Germinal center (tissue), 1 donor: ENCODE measurements around the gene SRP68.
"Not testable (repeated sequence)": the region's sequence is repeated elsewhere in the genome, so short reads cannot be mapped to it uniquely, and the experiment has no call there.

Experiments used
- DNase-seq: peaks from one replicate; pipeline ENCODE4 v3.0.0; 2012; ENCODE audit warnings: mixed read lengths, low spot score

Gene SRP68

DNA sequence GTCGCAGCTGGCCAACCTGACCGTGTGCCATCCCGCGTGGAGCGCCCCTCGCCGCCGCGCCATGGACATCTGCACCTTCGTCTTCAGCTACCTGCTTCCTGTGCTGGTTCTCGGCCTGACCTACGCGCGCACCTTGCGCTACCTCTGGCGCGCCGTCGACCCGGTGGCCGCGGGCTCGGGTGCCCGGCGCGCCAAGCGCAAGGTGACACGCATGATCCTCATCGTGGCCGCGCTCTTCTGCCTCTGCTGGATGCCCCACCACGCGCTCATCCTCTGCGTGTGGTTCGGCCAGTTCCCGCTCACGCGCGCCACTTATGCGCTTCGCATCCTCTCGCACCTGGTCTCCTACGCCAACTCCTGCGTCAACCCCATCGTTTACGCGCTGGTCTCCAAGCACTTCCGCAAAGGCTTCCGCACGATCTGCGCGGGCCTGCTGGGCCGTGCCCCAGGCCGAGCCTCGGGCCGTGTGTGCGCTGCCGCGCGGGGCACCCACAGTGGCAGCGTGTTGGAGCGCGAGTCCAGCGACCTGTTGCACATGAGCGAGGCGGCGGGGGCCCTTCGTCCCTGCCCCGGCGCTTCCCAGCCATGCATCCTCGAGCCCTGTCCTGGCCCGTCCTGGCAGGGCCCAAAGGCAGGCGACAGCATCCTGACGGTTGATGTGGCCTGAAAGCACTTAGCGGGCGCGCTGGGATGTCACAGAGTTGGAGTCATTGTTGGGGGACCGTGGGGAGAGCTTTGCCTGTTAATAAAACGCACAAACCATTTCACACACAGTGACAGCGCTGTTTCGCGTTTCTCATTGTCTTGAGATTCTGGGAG, 4.7 kb upstream of the SRP68 start:
- peak; percentile 59 for DNase-seq

DNA sequence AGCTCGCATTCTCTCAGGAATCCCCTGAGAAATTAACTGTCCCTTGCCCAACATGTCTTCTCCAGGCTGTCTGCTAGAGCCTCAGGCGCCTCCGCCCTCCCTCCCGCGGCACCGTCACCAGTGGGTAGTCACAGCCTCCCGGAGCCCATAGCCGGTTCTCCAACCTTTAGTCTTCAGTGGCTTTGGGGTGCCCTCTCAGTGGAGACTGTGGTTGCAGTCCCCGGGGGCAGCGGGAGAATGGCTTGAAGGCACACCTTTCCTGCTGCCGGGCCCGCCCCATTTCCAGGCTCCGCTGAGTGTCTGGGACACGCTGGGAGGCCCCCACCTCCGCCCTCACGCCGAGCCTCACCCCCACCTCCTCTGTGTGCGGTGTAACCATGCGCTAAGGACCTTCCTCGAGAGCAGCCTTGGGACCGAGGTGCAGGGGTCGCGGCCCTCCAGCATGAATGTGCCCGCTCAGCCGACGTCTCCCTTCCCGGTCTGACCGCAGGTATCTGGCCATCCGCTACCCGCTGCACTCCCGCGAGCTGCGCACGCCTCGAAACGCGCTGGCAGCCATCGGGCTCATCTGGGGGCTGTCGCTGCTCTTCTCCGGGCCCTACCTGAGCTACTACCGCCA, 3.9 kb upstream of the SRP68 start:
- DNase-seq: no peak

DNA sequence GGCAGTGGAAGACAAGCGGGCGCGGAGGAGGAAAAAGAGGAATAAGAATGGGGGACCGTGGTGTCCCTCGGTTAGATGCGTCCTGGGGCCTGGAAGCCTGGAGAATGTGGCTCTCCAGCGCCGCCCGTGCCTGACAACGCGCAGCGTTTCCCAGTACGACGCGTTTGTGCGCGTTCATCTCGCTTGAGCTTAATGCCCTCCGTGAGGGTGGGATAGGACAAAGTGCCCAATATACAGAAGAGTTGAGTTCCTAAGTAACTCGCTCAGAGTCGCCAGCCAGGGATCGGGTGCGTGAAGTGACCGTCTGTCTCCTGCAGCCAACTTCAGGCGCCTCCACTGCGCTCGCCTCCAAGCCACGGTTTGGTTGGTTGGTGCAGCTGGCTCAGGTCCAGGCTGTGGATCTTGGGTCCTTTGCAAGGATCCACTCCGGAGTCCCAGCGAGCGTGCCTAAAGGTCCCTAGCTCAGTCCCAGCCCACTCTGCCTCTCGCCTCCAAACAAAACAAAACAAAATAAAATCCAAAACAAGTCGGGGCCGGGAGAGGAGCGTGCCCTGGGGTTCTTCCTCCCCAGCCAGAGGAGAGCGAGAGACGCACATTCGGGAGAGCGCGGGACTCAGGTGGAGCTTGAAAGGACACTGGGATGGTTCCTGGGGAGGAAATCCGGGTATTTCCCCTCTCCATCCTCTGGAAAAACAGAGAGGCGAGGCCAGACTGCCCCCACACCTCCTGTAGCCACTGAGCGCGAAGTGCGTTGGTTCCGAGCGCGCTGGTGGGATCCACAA, 3.2 kb upstream of the SRP68 start:
- DNase-seq: no peak

DNA sequence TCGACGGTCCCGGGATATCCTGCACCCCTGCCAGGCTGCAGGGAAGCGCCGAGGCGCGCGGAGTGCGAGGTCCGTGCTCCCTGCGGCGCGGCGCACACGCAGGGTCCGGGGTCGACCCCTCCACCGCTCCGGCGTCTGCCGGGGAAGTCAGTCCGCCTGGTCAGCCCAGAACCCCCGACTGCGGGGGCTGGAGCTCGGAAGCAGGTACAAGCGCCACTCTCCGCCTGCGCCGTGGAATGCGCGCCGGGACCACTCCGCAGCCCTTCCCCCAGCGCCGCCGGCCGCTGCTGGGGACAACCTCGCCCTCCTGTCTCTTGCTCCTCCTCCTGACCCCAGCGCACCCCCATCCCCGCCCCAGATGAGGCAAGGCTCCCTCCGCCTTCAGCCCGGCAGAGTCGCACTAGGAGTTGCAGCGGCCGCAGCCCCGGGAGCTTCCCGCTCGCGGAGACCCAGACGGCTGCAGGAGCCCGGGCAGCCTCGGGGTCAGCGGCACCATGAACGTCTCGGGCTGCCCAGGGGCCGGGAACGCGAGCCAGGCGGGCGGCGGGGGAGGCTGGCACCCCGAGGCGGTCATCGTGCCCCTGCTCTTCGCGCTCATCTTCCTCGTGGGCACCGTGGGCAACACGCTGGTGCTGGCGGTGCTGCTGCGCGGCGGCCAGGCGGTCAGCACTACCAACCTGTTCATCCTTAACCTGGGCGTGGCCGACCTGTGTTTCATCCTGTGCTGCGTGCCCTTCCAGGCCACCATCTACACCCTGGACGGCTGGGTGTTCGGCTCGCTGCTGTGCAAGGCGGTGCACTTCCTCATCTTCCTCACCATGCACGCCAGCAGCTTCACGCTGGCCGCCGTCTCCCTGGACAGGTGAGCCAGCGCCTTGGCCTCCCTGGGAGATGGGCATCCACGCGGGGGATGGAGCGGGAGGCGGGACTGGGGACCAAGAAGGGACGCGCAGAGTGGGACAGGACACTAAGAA, 2.4 kb upstream of the SRP68 start, which contains the start of gene GALR2:
GALR2 (plus strand) TSS at position 392 of the 974 bp plus-strand sequence; CDS start at position 495, 103 bp downstream.
- no peak for DNase-seq

DNA sequence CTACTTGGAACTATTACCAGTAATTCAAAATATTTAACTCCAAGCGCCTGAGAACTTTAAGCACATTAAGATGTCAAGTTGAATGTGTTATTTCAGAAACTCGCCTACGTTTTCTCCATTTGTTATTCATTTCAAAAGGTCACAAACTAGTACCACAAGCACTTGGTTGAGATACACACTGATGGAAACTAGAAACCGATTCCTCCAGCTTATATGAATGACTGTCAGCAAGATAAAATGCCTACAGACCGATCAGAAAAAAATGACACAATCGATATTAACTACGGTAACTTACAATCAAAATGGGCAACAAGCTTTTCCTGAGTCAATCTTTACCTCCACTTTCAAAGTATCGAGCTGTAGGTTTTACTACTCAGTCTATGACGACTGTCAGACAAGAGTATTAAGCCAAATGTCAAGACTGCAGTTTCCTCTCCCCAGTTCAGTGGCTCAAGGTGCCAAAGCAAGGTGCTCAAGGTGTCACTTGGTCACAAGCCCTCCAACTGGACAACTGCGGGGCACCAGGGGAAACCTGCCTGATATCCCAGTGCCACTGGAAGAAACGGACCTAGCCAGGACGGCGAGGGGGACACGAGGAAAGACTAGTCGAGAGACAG, 678 bp downstream of the SRP68 start:
- no peak for DNase-seq

DNA sequence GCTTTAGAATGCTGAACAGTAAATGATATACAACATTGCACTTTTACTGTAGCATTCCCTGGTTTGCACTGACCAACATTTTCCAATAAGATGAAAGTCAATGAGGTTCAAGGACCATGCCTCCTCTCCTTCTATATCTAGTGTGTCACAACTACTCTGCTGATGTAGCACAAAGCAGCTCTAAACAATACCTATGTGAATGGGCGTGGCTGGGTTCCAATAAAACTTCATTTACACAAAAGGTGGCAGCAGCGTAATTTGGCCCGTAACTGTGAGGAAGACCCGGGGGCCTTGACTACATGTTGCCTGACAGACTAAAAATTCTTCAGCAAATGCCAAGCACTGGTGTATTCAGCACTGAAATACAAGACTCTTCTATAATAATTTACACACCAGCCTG, 6.5 kb downstream of the SRP68 start:
- no peak for DNase-seq

DNA sequence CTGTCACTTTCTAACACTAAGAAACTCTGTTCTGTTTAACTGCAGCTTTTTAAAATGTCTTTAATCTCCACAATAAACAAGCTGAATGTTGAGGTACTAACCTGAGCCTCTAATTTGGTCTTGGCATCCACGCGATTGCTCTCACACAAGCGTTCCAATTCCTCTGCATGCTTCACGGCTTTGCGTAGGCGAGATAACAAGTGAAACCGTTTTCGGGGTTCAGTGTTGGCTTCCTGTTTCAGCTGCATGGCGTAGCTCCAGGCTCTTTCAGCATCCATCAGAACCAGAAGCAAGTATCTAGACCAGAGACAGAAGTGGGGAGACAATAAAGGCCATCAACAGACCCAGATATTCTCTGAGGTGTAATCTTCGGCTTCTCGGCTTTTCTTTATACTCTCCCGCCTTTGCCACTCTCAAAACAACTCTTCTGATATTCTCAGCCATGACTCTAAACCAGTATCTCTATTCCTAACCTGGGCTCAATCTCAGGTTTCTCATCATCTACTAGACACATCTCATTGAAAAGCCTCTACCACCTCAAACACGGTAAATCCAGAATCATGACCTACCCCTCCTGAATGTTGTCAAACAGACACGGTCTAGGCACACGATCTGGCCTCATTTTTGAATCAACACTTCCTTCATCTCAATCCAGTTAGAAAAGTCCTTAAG, 8.3 kb downstream of the SRP68 start:
- DNase-seq: peak; percentile 38

DNA sequence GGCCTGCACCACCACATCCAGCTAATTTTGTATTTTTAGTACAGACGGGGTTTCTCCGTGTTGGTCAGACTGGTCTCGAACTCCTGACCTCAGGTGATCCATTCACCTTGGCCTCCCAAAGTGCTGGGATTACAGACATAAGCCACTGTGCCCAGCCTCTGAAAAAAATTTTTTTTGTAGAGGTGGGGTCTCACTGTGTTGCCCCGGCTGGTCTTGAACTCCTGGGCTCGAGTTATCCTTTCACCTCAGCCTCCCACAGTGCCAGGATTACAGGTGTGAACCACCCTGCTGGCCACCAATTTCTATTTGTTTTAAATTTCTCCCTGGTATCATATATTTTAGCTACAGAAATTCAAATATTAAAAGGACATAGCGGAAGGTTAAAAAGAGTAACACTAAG, 14.1 kb downstream of the SRP68 start:
- not testable (repeated sequence) for DNase-seq

DNA sequence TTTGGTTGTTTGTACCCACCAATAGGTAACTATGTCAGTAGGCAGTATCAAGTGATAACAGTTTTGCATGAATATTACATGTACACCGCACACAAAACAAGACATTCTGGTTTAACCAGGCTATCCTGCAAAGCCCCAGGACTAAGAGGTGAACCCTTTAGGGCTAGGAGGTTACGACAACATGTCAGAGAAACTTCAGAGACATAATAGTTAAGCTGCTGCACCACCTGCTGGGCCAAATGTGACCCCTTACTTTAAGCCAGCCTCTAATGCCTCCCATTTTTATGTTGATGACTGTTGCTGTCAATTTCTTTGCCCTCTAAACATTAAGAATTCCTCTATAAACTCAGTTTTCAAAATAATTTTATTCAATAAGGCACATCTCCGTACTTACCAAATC, 15.4 kb downstream of the SRP68 start:
- no peak for DNase-seq

DNA sequence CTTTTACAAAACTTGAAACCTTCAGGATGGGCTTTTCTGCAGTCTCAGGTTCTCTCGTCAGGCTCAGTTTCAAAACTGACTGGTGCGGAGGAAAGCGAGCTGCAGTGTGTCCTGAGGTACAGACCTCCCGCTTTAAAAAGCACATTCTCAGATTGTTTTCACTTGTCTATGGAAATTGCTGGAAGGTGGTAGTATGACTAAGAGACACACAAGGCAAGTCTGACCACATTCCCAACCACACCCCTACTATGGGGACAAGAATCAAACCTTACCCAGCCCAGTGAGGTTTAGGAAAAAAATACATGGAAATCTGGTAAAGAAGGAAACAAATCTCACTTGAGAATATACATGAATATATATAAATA, 18.2 kb downstream of the SRP68 start:
- no peak for DNase-seq

DNA sequence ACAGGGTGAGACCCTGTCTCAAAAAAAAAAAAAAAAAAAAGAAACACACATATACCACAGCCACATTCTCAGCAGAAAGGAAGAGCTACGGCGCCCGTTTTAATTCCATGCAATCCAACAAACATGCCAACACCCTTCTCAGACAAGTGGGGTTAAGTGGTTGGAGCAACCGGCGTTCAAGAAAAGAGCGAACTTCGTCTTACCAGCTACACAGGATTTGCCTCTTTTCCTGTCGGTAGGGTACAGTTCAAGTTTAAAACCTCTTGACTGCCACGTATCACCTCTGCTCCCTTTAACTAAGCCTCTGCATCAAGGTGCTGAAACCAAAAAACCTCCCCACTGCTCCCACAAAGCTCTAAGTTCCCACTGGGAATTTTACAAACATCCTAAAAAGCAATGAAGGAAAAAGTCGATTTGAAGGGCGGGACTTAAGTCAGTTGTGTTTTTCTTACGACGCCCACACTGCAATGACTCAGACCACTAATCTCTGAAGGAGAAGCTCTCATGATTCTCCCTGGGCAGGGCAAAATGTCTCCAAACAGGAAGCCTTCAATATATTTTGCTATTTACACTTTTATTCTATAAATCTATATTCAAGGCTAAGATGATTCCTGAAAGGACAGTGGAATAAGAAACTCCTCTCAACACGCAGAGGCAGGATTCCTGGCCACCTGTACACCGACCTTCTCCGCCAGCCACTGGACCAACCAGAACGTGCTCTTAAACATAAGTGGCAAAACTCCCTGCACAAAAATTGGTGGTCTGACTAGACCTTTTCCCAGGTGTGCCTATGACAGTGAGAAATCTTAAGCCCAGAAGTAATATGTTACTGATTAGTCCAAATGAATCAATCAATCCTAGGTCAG, 18.8 kb downstream of the SRP68 start:
- no peak for DNase-seq

DNA sequence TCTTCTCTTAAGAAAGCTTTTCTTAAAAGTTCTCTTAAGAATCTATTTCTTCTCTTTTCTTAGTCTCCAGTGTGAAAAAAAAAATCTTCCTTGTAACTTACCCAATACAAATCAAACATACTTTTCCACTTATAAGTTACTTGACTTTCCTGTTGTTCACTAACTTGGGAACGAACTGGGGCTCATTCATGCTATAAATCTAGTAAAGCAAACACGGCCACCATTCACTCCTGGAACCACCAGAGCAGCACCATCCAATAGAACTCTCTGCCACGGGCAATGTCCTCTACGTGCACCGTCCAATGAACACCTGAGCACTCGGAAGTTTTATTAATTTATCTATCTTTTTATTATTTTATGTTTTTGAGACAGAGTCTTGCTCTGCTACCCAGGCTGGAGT, 20.8 kb downstream of the SRP68 start:
- DNase-seq: no peak

DNA sequence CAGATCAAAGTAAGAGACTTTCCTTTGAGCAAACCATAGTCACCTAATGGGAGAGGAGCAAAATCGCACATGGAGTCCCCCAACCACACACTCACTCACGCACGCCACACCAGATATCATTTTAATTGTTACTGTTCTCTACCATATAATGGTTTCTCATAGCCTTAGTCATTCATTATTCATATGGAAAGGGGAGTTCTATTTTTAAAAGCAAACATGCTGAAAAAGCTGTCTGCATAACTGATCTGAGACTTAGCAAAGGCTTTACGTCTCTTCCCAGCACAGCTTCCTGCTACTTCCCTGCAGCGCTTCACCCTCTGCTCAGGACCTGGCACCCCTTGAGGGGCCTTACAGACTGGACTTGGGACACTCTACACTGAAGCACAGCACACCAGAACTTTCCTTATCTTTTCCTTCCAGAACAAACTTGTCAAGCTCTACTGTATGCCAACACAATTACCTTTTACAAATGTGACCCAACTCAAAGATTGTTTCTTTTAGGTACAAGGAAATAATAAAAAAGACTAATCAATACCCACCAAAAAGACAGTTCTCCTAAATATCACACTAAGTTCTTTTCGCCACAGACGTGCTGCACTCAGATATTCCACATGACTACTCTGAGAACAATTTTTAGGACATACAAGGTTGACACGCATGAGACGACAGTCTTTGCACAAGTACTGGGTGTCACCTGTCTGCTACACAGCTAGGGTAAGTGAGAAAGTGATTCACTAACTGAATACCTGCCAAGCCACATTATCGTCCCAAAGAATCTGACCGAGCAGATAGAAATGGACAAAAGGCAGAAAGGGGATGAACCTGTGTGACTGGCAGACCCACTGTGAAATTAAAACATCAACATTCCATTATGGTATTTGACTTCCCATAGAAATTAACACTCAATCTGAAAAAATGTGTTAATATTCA, 21.5 kb downstream of the SRP68 start:
- no peak for DNase-seq

DNA sequence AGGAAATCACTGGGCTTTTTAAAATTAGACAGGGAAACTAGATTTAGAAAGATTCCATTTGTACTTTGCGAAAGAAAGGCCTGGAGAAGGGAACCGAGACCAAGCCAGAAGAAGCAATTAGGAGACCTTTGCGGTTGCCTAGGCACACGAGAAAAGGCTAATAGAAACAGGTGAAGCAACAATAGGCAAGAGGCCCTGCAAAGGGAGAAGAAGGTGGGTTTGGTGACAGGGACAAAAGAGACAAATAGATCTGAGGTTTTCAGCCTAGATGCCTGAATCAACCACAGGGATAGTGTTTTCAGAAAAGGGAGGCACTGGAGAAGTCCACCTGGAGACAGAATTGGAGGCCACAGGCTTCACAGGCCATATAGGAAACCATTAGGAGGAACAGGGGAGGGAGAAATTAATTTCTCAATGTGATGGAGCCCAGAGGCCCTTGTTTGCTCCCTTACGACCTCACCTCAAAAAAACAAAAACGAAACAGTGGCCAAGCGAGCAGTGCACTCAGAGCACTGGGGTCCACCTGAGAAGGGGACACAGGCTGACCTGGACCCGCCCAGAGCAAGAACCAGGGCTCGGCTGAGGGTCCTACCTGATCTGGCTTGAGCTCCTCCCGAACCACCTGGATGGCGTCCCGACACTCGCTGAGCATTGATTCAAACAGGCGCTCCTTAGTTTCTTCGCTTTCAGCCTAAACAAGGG, 22.3 kb downstream of the SRP68 start:
- DNase-seq: no peak

DNA sequence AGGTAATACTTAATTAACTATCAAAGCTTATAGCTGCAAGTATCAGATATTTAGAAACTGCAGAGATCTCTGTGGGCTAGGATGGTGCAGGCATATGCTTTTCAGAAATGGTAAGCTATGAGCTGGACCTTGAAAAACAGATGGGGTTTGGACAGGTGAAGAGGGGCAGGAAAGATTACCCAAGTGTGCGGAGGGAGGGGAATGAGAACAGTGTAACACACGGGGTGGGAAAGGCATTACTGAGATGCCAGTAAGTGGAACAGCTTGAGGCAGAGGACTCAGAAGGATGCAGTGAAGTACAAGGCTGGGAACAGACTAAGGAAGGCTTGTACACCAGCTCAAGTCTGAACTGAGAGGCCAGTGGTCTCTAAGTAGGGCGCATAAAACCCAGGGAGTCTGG, 23.1 kb downstream of the SRP68 start:
- no peak for DNase-seq

DNA sequence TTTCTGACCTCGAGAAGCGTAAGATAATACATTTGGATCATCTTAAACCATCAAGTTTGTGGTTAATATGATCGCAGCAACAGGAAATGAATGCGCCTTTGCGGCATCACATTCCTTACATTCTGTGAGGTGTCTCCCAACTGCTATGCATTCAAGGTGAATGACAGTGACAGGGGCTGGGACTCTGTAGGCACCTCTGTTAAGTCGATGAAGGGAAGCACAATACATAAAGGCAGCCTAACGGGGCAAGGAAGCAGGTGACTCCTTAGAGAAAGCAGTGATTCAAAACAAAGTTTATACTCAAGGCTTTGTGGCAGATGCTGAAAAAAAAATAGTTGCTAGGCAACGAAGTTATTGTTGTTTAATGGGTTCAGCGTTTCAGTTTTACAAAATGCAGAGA, 23.6 kb downstream of the SRP68 start:
- DNase-seq: no peak

DNA sequence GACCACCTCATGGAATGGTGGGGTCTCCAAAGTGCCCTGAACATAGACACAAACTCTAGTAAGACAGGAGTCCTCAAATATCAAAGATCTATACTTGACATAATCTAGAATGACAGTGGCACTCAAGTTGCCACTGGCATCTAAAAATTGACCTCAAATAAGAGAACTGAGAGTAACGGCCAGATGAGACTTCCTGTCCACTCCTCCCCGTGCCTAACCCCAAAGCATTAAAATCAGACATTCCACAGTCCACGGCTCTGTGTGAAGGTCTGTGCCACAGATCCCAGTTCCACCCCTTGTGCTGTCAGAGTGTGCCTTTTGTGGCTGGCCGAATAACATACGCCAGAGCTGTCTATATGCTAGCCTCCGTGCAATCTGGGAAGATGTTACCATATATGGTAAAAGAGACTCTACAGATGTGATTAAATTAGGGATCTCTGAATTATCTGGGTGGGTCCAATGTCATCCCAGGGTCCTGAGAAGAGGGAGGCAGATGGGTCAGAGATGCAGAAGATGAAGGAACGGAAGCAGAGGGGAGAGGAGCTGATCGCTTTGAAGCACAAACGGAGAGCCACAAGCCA, 24.2 kb downstream of the SRP68 start:
- no peak for DNase-seq

DNA sequence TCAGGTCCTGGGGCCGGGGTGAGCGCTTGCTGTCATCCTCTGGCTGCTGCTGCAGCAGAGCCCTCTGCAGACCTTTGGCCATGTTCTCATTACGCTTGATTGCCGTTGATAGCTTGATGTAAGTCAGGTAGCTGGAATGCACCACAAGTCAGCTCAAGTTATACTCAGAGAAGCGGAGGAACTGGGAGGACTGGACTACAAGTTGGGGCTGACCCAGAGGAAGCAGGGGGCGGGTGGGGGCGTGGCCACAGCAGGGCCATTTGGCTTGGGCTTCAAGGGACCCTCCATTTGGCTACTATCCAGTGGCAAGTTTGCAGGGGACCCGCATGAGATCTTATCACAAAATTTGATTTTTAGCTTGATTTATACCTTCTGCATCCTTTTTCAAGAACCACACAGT, 26.3 kb downstream of the SRP68 start:
- DNase-seq: no peak
